HG02610 (cell line): Measurements from ENCODE around the gene CLDN5.
"Not testable (repeated sequence)": the region's sequence is repeated elsewhere in the genome, so short reads cannot be mapped to it uniquely, and the experiment has no call there.

ENCODE experiments used
- ATAC-seq: cut with Tn5 transposase; IDR thresholded peaks from one replicate; pipeline ENCODE4 v1.9.1; 2021; ENCODE audit warnings: mild to moderate bottlenecking, moderate library complexity; ENCODE audit not compliant: unreplicated experiment

CLDN5 gene

DNA sequence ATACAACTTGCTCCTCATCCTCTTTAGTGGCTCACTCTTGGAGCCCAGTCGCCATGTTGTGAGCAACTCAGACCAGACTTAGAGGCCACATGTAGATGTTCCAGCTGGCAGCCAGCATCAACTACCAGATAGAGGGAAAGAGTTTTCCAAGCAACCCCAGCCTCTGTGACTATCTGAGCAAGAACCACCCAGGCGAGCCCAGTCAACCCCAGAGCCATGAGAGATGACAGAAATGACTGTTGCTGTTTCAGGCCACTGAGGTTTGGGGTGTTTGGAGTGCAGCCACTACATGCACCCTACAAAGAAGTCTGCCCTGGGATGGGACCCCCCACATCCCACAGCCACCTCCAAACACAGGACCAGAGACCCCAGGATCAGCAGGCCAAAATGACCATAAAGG, 24.8 kb upstream of the CLDN5 start:
- no peak for ATAC-seq

DNA sequence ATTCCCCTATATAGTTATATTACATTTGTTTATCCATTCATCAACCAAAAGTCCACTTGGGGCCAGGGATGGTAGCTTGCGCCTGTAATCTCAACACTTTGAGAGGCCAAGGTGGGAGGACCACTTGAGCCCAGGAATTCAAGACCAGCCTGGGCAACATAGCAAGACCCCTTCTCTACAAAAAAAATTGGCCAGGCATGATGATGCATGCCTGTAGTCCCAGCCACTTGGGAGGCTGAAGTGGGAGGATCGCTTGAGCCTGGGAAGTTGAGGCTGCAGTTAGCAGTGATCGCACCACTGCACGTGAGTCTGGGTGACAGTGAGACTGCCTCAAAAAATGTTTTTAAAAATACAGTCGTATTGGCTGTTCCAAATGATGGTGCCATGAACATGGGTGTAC, 24.2 kb upstream of the CLDN5 start:
- ATAC-seq = not testable (repeated sequence)

DNA sequence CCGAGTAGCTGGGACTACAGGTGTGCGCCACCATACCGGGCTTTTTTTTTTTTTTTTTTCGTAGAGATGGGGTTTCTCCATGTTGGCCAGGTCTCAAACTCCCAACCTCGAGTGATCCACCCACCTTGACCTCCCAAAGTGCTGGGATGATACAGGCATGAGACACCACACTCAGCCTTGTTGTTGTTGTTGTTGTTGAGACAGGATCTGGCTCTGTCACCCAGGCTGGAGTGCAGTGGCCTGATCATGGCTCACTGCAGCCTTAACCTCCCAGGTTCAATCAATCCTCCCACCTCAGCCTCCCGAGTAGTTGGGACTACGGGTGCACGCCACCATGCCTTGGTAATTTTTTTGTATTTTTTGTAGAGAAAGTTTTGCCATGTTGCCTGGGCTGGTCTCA, 23.4 kb upstream of the CLDN5 start:
- no peak for ATAC-seq

DNA sequence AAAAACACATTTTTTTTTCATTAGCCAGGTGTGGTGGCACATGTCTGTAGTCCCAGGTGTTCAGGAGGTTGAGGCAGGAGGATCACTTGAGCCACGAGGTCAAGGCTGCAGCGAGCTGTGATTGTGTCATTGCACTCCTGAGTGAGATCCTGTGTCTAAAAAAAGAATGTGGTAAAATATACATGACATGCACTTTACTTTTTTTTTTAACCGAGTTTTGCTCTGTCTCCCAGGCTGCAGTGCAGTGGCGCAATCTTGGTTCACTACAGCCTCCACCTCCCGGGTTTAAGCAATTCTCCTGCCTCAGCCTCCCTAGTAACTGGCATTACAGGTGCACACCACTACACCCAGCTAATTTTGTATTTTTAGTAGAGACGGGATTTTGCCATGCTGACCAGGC, 22.5 kb upstream of the CLDN5 start:
- no peak for ATAC-seq

- no peak for ATAC-seq
Observed at GRCh38 chr22:19545935-19546207, 21.7 kb upstream of the CLDN5 start.

DNA sequence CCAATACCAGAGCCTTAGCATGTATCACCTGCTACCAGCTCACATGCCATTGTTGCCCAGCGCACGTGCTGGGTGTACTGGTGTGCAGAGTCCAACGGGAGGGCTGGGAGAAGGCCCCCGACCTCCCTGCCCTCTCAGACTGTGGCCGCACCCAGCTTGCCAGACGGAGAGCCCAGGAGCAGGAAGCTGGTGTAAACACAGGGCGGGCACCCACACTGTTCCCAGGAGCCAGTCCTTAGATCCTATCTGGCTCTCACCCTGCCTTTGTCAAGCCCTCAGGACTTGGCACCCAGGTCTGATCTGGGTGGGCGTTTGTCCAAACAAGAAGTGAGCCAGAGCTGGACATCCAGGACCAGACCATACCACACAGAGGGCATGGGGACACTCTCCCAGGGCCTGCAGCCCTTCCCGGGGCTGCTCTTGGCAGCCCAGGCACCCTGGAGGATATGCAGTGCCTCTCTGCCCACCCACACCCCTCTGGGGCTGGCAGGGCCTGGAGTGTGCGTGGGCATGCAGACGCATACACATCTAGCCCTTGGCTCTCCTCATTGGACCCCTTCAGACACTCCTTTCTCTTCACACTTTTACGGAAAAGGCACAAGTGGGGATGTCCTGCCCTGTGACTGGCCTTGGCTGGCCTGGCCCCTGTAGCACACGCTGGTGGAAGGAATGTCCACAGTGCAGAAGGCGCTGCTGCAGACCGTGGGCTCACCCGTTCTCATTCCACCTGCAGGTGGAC, 19.9 kb upstream of the CLDN5 start:
- ATAC-seq = no peak

DNA sequence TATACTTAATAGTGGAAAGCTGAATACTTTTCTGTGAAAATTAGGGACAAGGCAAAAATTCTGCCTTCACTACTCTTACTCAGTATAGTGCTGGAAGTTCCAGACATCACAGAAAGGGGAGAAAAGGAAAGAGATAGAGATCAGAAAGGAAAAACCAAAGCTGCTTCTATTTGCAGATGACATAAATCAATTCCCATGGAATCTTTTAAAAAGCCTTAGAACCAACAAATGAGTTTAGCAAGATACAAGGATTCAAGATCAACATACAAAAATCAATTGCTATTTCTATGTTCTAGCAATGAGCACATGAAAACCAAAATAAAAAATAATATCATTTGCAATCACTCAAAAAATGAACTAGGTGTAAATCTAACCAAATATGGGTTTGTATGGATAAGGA, 16.2 kb upstream of the CLDN5 start:
- ATAC-seq = no peak

- no peak for ATAC-seq
Observed at GRCh38 chr22:19537941-19538488, 13.8 kb upstream of the CLDN5 start.

DNA sequence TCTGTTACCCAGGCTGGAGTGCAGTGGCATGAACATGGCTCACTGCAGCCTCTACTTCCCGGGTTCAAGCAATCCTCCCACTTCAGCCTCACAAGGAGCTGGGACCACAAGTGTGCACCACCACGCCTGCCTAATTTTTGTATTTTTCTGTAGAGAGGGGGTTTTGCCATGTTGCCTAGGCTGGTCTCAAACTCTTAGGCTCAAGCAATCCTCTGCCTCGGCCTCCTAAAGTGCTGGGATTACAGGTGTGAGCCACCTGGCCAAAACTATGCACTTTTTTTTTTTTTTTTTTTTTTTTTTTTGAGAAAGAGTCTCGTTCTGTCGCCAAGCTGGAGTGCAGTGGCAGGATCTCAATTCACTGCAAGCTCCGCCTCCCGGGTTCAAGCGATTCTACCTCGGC, 12.4 kb upstream of the CLDN5 start:
- no peak for ATAC-seq

DNA sequence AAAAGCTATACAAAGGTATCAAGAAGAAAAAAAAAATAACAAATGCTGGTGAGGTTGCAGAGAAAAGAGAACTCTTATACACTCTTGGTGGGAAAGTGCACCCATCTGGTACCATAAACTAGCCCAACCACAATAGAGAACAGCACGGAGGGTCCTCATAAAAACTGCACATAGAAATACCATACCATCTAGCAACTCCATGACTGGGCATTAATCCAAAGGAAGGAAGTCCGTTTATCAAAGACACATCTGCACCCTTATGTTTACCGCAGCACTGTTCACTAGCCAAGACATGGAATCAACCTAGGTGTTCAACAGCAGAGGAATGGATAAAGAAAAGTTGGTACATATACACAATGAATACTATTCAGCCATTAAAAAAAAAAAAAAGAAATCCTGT, 10.8 kb upstream of the CLDN5 start:
- no peak for ATAC-seq

- ATAC-seq = no peak
Observed at GRCh38 chr22:19533857-19534256, 9.6 kb upstream of the CLDN5 start.

- no peak for ATAC-seq
Observed at GRCh38 chr22:19533049-19533626, 8.9 kb upstream of the CLDN5 start.

GRCh38 chr22:19531327-19531726, 7.1 kb upstream of the CLDN5 start:
- not testable (repeated sequence) for ATAC-seq

- no peak for ATAC-seq
Observed at GRCh38 chr22:19530751-19531150, 6.5 kb upstream of the CLDN5 start.

GRCh38 chr22:19529811-19530210, 5.6 kb upstream of the CLDN5 start:
- no peak for ATAC-seq

DNA sequence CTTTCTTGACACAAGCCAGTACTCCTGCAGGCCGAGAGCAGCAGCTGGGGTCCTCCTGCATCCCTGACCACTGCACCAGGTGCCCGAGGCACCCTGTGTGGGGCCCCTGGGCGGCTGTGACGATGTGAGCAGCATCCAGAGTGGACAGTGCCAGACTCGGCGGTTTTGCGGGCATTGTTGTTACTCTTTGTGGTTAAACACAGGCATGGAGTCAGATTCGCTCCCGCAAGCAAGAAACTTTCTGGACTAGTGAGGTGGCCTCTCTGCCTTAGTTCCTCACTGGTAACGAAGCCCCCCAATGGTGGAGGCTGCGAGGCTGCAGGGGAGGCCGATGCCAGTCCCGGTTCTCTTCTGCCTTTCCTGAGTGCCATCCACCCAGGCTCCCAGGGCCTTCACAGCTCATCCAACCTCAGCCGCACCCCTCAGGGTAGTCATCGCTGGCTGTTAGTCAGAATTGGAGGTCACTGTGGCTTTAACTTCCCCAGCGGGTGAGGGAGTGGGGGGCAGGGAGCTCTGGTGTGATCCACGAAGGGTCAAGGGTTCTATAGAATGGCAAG, 3.7 kb upstream of the CLDN5 start:
- ATAC-seq = no peak

- ATAC-seq = no peak
Observed at GRCh38 chr22:19527321-19527721, 3.1 kb upstream of the CLDN5 start.

- no peak for ATAC-seq
Observed at GRCh38 chr22:19526702-19527111, 2.5 kb upstream of the CLDN5 start.

- ATAC-seq = no peak
Observed at GRCh38 chr22:19526076-19526701, 2.0 kb upstream of the CLDN5 start.

DNA sequence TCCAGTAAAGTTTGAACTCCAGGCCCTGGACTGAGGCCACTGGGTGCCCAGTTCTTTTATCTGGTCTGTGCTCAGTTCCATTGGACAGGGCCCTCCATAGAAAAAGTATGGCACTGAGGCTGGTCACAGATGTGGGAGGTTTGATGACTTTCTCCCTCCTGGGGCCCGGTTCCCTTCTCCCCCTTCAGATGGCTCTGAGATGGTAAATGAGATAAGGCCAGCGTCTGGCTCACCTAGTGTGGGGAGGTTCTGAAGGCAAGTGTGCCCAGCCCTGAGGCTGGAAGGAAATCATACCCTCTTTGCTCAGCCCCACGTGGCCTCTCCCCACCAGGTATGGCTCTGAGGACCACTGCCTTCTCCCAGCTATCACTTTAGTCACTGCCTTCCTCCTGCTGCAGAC, 1.5 kb upstream of the CLDN5 start:
- no peak for ATAC-seq

DNA sequence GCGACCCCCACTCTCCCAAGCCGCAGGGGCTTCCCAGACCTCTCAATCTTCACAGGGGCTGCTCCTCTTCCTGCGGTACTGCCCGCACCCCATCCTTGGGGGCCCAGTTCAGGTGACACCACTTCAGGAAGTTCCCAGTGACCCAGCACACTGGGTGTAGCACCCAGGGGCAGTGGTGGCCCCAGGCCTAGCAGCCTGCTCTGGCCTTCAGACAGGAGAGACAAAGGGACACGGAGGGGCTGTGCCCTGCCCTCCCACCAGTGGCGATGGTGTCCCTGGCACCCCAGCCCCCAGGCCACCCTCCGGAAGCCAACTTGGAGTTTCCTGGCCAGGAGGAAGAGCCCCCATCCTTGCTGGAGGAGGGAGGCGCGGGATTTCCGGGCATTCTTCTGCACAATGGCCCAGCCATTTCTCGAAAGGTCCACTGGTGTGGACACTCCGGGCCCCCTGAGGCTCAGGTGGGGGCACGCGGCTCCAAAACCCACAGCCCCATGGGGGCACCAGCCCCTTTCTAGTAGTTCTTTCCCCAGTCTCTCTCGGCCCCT, 978 bp upstream of the CLDN5 start:
- ATAC-seq = no peak
